HG03439 (cell line): ENCODE results near the gene GOSR2.
"Not testable (repeated sequence)": the region's sequence is repeated elsewhere in the genome, so short reads cannot be mapped to it uniquely, and the experiment has no call there.

ENCODE experiments used
- ATAC-seq: cut with Tn5 transposase; IDR thresholded peaks from one replicate; pipeline ENCODE4 v1.9.1; 2021; ENCODE audit warnings: mild to moderate bottlenecking, moderate library complexity; ENCODE audit not compliant: unreplicated experiment

Gene GOSR2

DNA sequence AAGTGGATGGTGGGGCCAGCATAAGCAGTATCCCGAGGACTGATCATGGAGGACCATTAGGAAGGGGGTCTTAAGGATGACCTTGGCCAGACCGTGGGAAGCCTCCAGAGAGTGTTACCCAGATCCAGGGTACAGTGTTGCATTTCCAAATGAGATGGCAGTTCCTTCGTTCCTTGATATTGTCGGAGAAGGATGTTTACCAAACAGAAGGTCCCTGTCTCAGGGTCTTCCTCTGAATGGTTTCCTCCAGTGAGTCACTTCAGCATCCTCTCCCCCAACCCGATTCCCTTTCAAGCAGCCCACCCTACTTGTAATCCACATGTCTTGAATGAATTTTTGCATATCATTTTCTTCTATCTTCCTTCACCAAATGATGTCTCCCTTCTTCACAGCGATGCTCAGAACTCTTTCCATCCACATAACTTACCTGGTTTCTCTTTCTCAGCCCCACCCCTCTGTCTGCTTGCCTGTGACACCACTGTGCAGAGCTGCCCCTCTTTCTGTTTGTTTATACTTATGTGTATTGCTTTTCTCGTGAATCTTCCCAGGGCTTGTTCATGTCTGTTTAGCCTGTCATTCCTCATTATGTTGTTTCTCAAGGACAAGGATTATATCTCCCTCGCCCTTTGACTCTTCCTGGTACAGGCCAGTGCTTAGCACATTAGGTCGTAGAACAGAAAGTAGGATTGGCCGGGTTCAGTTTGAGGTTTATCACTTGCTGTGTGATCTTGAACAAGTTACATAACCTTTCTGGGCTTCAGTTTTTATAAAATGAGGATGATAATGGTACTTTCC lies 5.7 kb downstream of the GOSR2 start:
- ATAC-seq, result no peak

DNA sequence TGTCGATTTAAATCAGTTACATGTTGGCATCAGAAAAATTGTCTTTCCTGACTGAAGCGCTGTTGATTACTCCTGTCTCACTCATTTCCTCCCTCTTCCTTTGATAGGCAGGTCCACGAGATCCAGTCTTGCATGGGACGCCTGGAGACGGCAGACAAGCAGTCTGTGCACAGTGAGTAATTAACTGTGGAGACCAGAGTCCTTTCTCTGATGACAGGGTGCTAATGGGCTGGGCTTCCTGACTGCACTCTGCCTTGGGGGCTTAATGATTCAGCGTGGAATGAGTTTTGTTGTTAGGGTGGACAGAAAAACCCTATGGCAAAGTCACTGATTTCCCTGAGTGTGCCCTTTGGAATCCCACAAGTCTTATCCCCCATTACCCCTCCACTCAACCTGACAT lies 6.5 kb downstream of the GOSR2 start:
- ATAC-seq, result no peak

DNA sequence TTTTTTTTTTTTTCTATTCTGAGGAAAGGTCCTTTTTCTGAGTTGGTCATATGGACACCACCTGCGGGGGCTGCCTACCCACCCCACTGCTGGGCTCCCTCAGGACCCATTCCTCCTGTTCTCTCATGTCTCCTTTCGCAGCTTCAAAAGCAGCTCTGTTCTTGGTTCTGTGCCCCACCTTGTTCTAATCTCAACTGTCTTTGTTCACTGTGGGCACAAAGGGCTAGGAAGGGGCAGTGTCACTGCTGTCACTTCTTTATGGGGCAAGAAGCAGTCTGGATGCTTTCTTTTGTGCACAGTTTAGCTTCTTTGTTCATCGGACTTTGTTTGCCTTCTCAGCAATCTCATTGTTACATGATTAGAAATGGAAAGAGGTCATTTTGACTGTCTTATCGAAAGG lies 7.1 kb downstream of the GOSR2 start:
- no peak for ATAC-seq

DNA sequence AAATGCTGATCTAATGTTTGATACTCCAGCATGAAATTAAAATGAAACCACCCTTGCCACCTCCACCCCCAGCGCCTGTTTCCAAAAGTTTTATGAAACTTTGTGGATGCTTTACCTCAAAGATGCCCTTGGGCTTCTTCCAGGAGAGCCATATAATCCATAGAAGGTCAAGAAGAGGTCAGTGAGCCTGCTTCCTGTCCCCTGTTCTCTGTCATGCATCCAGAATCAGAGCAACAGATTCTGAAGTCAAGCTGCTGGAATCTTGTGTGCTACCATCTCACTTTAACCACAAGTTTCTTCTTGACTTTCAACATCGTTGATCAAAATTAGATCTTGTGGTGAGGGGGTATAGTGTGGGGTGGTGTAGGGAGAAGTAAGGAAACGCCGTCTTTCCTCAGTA lies 8.6 kb downstream of the GOSR2 start:
- ATAC-seq, result no peak

DNA sequence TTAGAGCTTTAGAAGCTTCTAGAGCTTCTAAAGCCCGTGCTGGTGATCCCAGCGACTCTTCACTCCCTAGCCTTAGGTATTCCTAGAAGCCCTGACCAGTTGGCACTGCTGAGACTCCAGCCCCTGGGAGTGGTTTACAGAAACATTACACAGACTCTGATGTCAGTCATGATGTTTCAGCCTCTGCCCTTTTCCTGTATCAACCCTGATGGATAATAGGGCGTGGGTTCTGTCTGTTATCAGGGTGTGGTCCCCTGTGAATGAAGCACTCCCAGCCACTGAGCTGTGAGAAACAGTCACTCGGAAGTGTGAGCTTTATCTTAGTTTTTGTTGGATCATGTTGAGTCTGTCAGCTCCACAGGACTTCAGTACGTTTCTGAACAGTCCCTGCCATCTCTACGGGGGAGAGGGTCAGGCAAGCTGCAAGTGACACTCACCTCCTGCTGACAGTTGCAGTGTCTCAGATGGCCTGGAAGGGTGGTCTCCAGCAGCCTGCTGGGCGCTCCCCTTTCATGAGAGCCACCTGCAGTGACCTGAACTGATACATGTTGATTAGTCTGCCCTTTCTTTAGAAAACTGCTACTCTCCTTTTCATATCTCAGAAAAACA lies 12.8 kb downstream of the GOSR2 start:
- no peak for ATAC-seq

DNA sequence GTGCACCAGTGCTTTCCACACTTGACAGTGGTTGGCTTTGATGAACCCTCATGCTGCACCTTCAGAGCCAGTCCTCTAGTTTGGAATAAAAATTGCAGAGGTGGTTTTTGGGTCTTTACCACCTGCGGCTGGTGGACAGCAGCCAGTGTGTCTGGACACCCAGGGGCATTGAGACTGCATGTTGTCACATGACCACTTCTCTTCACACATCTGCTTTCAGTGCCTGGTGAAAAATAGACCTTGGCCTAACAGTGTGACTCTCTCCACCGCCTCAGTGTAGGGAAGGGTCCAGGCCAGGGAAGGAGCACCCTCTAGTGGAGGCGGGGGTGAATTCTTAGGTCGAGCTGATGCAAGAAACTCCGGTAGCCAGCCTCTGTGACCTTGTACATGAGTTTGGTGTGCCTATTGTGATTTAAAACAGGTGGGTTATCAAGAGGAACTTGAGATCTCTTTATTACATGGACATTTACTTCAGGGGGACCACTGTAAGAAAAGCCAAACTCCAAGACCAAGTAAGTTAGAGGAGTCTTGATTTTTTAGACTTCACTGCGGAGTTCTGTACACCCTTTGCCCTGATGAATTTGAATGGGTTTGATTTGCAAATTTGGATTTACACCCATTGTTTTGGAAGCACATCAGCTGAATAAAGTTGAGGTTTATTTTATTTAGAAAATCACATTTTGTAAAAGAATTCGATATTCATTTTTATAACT lies 17.9 kb downstream of the GOSR2 start:
- ATAC-seq, result no peak

DNA sequence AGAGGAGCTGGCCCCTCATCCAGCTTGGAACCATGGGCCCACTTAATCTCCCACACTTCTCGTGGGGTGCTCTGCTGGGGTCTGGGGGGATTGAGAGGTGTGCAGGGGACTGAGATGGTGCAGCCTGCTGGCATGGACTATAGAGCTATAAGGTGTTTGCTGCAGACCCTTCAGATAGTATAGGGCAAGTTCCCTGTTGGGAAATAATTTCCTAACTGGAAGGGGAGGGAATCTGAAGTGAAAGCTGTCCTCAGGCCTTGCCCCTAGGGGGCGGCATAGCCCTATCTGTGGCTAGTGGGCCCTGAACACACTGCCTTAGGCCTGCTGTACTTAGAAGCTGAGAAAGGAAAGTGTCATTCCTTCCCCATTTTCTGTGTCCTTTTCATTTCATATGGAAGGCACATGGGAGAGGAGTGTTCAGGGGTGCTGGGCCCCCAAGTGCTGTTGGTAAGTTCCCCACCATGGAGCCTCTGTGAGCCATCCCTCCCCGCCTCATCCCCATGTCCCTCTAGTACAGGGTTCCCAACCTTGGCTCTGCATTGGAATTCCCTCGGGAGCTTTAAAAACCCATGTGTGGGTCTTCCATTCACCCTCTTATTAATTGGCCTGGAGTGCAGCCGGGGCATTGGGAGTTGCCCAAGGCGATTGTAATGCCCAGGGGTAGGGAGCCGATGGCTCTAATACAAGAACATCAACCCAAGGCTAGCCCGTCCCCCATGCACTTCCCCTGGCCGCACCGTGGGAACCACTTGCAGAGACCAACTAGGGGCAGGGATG lies 19.7 kb downstream of the GOSR2 start:
- no peak for ATAC-seq

DNA sequence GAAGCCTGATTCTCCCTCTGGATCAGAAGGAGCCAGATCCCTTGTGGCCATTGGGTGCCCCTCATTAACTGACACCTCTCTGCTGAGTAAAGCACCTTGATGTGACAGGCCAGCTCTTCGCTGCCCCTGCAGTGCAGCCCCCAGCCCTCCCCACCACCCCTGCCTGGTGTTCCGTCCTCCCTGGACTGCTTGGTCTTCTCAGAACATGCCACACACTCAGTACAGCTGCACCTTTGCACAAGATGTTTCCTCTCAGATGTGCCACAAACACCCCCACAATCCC lies 20.2 kb downstream of the GOSR2 start:
- ATAC-seq, result no peak

DNA sequence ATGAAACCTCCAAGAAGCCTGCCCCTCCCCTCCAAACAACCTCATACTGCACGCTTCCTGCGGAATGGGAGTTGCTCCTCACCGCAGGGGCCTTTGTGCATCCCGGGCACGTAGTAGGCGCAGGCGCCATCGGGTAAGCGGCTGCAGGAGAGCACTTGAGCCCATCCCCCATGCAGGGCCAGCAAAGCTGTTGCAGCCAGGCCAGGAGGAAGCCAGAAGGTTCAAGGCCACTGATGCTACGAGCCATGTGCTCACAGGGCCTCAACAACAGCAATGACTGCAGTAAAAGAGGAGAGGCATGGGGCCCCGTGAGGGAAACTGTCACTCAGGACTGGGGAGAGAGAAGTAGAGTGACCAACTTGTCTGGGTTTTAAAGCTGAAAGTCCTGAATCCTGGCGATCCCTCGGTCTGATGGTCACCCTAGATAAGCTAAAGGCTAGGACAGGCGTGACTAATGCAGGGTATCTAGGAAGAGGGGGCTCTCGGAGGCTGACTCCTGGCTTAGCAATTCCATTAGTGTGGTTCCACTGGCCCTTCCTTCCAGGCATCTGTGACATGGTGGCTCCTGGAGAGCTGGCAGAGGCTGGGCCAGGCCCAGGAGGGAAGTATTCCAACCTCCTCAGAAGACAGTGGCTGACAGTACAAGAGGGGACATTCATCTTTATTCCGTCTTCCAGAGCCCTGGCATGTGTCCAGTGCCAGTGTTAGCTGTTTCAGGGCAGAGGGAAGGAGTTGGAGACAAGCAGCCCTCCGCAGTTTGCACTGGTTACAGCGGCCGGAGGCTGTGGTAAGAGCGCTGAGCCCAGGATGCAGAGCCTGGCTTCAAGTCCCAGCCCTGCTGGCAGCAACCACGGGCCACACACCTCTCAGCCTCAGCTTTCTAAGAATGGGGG lies 20.8 kb downstream of the GOSR2 start:
- no peak for ATAC-seq

DNA sequence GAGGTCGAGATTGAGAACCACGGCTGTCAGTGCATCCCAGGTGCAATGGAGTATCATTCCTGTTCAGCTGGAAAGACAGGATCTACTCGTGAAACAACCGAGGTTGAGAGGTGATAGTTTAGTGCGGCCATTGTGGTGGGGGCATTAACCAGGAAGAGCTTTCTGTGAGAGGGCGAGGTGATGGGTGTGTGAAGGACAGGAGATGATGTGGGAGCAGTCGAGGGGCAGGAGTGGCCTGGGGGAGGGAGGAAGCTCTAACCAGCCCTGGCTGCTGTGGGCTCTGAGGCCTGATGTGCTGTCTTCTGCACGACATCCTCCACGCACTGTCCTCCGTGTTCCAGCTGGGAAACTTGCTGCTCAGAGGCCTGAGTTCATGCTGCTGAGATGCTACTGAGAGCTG lies 22.0 kb downstream of the GOSR2 start:
- ATAC-seq, result no peak

DNA sequence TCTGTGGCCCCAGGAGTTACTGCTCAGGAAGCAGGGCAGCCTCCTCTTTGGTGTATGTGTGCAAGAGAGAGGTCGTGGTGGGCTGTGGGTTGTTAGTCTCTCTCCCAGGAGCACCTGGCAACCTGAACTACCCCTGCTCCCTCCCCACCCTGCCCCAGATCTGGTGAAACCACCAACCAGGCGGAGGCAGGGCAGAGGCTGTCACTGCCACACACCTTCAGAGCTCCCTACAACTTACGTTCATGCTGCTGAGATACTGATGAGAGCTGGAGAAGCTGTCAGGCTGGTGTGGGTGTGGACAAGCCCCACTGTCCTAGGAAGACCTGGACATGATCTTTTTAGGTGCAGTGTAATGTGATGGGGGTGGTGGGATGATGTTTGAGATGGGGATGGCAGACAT lies 24.3 kb downstream of the GOSR2 start:
- no peak for ATAC-seq

DNA sequence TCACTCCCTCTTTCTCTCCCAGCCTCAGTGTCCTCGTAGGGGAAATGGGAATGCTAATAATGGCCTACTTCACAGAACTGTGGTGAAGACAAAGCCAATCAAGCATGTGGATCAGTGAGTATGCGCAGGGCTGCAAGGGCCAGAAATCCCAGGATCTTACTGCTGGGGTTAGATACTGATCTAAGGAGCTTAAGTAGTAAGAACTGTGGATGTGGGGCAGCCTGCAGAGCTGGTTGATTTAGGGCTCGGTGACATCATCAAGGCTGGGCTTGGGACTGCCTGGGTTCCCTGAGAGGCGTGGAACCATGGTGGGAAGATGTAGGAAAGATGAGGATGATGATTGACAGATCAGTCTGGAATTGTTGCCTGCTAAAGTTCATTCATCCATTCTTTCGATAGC lies 25.6 kb downstream of the GOSR2 start:
- ATAC-seq, result no peak

DNA sequence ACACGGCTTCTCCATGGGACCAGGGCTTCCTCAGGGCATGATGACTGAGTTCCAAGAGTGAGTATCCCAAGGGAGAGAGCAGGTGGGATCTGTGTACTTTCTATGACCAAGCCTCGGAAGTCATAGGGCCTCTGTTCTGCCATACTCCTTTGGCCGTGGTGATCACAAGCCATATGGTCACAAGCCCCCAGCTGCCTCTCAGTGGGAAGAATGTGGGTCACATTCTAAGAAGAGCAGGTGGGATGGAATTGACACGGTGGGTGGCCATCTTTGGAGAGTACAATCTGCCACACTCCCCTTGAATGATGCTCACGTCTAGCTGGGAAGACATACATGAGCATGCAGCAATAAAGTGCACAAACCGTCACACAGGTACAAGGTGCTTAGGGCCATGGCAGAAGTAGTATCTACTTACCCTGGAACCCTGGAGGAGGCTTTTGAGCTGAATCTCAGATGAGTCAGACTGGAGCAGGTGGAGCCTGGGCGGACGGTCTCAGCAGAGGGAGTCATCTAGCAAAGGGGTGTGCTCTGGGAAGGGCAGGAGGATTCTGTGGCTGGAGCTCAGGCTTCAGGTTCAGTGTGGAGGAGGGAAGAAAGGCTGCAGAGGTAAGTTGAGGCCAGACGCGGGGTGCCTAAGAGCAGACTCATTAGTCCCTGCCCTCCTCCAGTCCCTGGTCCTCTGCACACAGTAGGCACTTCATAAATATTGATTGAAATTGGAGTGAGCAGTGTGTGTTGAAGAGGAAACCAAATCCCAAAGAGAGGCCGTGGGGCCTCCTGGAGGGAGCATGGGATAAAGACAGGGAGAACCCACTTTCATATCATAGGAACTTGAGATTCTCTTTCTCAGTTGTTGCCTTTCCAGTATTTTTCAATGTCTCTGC lies 26.6 kb downstream of the GOSR2 start:
- ATAC-seq, result no peak

DNA sequence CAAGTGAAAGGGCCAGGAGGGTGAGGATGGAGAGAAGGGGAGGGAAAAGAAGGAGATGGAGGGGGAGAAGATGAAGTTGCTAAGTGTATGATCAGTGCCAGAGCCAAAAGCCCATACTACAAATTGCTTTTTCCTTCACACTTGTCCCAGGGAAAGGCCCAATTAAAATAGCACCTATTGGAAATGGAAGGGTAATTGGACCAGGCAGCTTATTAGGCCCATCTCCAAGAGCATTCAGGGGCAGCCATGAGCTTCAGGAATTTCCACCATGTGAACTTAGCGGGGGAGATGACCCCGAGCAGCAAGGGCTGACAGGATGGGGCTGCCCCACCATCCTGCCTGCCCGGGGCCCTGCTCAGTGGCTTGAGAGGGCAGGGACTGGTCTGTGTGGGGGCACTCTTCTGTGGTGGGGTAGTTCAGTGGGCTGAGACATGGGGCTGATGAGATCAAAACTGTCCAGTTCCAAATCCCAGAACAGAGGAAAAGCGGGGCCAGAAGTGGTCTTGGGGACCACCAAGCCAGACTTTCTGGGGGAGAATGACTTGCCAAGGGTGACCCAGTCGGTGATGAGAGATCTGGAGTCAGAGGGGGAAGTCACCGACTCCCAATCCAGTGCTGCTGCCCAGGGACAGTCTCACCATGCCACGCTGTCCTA lies 27.5 kb downstream of the GOSR2 start:
- ATAC-seq, result no peak

DNA sequence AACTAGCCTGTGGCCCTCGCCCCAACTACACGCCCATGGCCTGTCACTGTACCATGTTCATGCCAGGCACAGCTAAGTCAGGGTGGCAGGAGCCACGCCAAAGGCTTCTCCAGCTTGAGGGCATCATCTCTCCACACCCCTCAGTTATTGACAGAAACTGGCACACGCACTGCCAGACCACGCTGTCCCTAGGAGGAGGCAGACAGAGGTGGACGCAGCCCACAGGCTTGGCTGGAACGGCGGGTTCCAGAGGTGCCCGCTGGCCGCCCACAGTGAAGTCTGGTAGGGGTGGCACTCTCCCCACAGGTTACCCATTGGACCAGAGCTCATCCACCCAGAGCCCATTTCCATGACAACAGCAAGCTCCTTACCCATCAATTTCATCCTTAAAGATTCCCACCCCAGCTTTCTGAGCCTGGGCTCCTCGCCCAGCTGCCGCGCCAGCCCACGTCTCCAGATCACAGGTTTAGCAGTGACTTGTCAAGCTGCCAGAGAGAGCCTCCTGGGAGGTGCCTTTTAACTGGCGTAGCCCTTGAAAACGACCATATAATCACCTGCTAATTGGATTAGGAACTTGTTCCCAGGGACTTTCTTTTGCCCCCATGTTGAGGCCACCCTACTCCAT lies 28.1 kb downstream of the GOSR2 start:
- ATAC-seq, result no peak

DNA sequence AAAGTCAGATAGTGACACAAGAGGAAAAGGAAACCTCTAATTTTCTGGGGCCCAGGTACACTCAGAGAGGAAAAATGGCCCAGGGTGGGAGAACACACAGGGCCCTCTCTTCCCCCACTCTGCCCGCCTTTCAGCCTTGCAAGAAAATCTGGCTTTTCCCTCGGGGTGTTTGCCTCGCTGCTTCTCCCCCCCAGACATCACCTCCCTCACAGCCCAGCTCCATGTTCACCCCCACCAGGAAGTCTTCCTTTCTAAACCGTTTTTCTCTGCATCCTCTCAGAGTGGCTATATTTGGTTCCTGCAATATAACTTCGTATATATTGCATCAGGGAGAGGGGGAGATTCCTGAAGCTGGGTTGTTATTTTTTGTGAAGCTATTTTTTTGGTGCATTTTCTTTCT lies 28.7 kb downstream of the GOSR2 start:
- no peak for ATAC-seq

DNA sequence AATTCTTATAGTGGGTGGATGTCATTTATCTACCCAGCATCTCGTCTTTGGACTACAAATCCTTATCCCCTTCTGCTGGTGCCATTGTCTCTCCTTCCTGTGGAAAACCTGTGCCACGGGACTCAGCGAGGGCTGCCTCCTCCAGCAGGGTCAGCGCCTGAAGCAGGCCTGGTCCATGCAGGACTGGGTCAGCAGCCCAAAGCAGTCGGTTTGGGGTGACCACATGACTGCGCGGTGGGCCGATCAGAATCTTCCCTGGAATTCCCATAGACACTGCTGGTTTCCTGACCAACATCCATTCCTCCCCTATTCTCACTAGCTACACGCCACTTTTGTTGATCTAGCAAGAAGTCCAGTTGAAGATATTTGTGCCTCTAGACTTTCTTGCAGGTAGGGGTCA lies 29.2 kb downstream of the GOSR2 start:
- no peak for ATAC-seq

DNA sequence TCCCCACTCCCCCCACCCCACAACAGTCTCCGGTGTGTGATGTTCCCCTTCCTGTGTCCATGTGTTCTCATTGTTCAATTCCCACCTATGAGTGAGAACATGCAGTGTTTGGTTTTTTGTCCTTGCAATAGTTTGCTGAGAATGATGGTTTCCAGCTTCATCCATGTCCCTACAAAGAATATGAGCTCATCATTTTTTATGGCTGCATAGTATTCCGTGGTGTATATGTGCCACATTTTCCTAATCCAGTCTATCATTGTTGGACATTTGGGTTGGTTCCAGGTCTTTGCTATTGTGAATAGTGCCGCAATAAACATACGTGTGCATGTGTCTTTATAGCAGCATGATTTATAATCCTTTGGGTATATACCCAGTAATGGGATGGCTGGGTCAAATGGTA lies 30.2 kb downstream of the GOSR2 start:
- ATAC-seq, result not testable (repeated sequence)
